Osteocyte (in vitro differentiated cells): ENCODE measurements around the gene SMYD3. TPM values are rescaled to one million over a fixed set of nuclear protein-coding genes. Genes with fewer than 3 reads are reported as not detected.

Source experiments
- DNase-seq: peaks from one replicate; pipeline ENCODE4 v3.0.0; 2021; ENCODE audit warnings: mixed read lengths; ENCODE audit not compliant: unreplicated experiment; ENCODE audit errors: extremely low spot score
- H3K27ac Mint-ChIP-seq: one replicate; pipeline ENCODE4 v1.8.0; 2021; ENCODE audit warnings: mild to moderate bottlenecking, mixed read lengths; ENCODE audit not compliant: unreplicated experiment
- H3K27me3 Mint-ChIP-seq: one replicate; pipeline ENCODE4 v1.8.0; 2021; ENCODE audit warnings: mixed read lengths; ENCODE audit not compliant: unreplicated experiment
- H3K36me3 Mint-ChIP-seq: one replicate; pipeline ENCODE4 v1.8.0; 2021; ENCODE audit warnings: mixed read lengths; ENCODE audit not compliant: unreplicated experiment
- H3K4me1 Mint-ChIP-seq: one replicate; pipeline ENCODE4 v1.8.0; 2021; ENCODE audit warnings: mixed read lengths; ENCODE audit not compliant: unreplicated experiment
- H3K4me3 Mint-ChIP-seq: one replicate; pipeline ENCODE4 v1.8.0; 2021; ENCODE audit warnings: mild to moderate bottlenecking, moderate library complexity, mixed read lengths; ENCODE audit not compliant: unreplicated experiment
- H3K9me3 Mint-ChIP-seq: one replicate; pipeline ENCODE4 v1.8.0; 2021; ENCODE audit warnings: mixed read lengths; ENCODE audit not compliant: unreplicated experiment
- total RNA-seq: library from RNA; stranded (reverse); gene quantifications from 2 replicates; pipeline ENCODE4 v1.2.1, GENCODE V29; 2021
- TF ChIP-seq, protein P1 (sequence below): fragments of 200-600 bp; sonication (generic); IDR thresholded peaks from 2 replicates; pipeline ENCODE4 v1.5.0; 2021; ENCODE audit warnings: antibody characterized with exemption, mild to moderate bottlenecking, moderate library complexity

The SMYD3 gene
- total RNA-seq, 1 donor from 2014 or later: 22.3 TPM

GRCh38 chr1:245987219-245987545 lies 519.9 kb downstream of the SMYD3 start:
- no peaks in the 10 kb centered on the region for H3K36me3 Mint-ChIP-seq
- H3K9me3 Mint-ChIP-seq: peaks cover 3% of the 10 kb centered on the region
- no peak for DNase-seq
- no peak overlapping the region for H3K4me3 Mint-ChIP-seq
- peaks cover 33% of the 10 kb centered on the region for H3K4me1 Mint-ChIP-seq
- H3K27me3 Mint-ChIP-seq: no peaks in the 10 kb centered on the region
- H3K27ac Mint-ChIP-seq: peak overlapping the region; percentile 87
- TF ChIP-seq, protein P1, sequence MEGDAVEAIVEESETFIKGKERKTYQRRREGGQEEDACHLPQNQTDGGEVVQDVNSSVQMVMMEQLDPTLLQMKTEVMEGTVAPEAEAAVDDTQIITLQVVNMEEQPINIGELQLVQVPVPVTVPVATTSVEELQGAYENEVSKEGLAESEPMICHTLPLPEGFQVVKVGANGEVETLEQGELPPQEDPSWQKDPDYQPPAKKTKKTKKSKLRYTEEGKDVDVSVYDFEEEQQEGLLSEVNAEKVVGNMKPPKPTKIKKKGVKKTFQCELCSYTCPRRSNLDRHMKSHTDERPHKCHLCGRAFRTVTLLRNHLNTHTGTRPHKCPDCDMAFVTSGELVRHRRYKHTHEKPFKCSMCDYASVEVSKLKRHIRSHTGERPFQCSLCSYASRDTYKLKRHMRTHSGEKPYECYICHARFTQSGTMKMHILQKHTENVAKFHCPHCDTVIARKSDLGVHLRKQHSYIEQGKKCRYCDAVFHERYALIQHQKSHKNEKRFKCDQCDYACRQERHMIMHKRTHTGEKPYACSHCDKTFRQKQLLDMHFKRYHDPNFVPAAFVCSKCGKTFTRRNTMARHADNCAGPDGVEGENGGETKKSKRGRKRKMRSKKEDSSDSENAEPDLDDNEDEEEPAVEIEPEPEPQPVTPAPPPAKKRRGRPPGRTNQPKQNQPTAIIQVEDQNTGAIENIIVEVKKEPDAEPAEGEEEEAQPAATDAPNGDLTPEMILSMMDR: no peak

DNA sequence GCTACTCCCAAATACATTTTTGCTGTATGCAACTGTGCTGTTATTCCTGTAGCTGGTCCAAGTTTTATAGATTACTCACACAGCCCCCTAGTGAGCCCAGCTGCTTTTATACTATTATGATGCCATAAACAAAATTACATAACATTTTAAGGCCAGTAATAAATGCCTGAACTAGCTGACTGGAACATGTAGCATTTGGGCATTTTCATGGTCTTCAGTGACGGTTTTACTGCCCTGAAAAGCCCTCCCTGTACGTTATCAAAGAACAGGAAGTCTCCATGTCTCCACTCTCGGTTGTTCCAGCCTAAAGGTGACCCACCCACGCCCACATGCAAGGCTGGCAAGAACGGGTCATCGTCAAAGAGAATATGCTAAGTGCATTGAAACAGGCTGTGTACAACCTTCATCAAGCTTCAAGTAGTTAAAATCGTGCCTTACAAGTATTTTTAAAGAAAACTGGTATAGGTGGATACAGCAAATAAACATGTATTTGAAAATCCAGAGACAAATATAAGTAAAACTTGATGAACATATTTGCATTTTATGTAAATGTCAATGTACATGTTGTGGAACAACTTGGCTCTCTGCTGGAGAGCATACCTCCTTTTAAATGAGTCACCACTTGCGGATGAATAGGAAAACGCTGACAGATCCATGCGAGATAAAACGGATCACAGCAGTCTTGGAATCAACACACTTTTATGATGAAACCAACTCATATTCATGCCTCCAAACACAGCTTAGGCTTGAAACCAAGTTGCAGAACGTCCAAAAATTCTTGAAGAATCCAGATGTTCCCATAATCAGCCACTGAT lies 520.5 kb downstream of the SMYD3 start:
- H3K27ac Mint-ChIP-seq: peak overlapping the region; percentile 87
- peaks cover 3% of the 10 kb centered on the region for H3K9me3 Mint-ChIP-seq
- H3K36me3 Mint-ChIP-seq: no peaks in the 10 kb centered on the region
- H3K27me3 Mint-ChIP-seq: no peaks in the 10 kb centered on the region
- no peak for DNase-seq
- TF ChIP-seq, protein P1: no peak
- peaks cover 33% of the 10 kb centered on the region for H3K4me1 Mint-ChIP-seq
- H3K4me3 Mint-ChIP-seq: peak overlapping the region; percentile 11

GRCh38 chr1:245984390-245985155 lies 522.5 kb downstream of the SMYD3 start:
- no peak overlapping the region for H3K27ac Mint-ChIP-seq
- no peak for DNase-seq
- no peaks in the 10 kb centered on the region for H3K36me3 Mint-ChIP-seq
- peaks cover 3% of the 10 kb centered on the region for H3K9me3 Mint-ChIP-seq
- H3K4me3 Mint-ChIP-seq: no peak overlapping the region
- no peaks in the 10 kb centered on the region for H3K27me3 Mint-ChIP-seq
- peaks cover 33% of the 10 kb centered on the region for H3K4me1 Mint-ChIP-seq
- TF ChIP-seq, protein P1: no peak

DNA sequence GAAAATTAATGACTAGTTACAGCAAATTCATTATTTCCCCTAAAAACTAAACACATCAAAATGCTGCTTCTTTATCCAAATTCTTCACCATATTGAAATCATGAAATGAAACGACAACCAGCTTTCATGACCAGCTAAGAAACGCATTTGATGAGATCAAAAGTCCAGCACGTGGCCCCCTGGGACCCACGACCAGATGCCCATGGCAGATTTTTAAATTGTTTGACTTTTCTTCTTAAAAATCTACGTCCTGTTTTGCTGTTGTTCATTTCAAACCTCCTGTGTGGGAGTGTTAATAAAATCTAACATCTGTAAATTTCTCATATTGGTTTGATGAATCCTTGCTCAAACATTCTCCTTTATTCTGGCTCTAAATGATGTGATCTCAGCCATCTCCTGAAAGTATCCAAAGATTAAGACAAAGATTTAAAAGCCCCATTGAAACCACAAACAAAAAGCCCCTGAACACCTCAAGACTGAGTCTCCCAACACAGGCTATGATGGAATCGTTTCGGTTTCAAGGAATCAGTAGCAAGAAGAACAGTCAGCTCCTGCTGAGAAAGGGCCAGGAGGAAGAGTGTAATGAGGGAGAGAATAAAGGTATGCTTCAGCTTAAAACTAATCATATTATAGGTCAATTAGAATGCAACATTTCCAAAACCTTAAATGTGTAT lies 523.6 kb downstream of the SMYD3 start:
- Mint-ChIP-seq H3K4me1 (peaks cover 33% of the 10 kb centered on the region), H3K27ac (no peak overlapping the region), H3K36me3 (no peaks in the 10 kb centered on the region), H3K27me3 (no peaks in the 10 kb centered on the region), H3K4me3 (no peak overlapping the region), H3K9me3 (no peaks in the 10 kb centered on the region)
- DNase-seq: no peak
- TF ChIP-seq, protein P1: no peak

- DNase-seq: no peak
- Mint-ChIP-seq H3K27ac (no peak overlapping the region), H3K4me3 (no peak overlapping the region), H3K27me3 (no peaks in the 10 kb centered on the region), H3K9me3 (no peaks in the 10 kb centered on the region), H3K36me3 (no peaks in the 10 kb centered on the region), H3K4me1 (peaks cover 3% of the 10 kb centered on the region)
- TF ChIP-seq, protein P1: no peak
These were observed 527.5 kb downstream of the SMYD3 start for GRCh38 chr1:245979589-245979988.
